ENCODE data around the gene NEDD8. TPM values are rescaled to one million over a fixed set of nuclear protein-coding genes. Genes with fewer than 3 reads are reported as not detected.

NEDD8 gene
- total and polyA plus RNA-seq, 7 donors, result 135 to 315 (median 206) TPM

GRCh38 chr14:24260026-24260779, 28.0 kb upstream of the NEDD8 start:
- 79 to 84% (median 82%) methylated on average over 15 to 16 of the region's 16 CpGs for WGBS, 3 donors
- H3K36me3 ChIP-seq (ENCODE audit: insufficient read depth in 1 of 2, low read depth in 1 of 2), result peaks cover 0 to under 1% of the 10 kb centered on the region in 2 donors
- TF ChIP-seq CTCF (IDR thresholded peaks at IDR 0.05), result no peak
- H3K27me3 ChIP-seq (ENCODE audit: insufficient read depth in 3 of 3, low read length in 2 of 3), result no peaks in the 10 kb centered on the region
- DNase-seq, result no peak
- no peak overlapping the region for H3K4me3 ChIP-seq
- intact Hi-C loops (cut with DNase I), result no loop called here
- H3K9me3 ChIP-seq, result no peaks in the 10 kb centered on the region
- no peaks in the 10 kb centered on the region for H3K4me1 ChIP-seq
- H3K27ac ChIP-seq, result no peak overlapping the region
- no peak for ATAC-seq

GRCh38 chr14:24259282-24260025, 27.3 kb upstream of the NEDD8 start:
- ATAC-seq, result peak in 1 of 4 donors; percentile 15
- 61 to 67% (median 66%) methylated on average over 16 of the region's 16 CpGs for WGBS, 3 donors

GRCh38 chr14:24258548-24259265, 26.5 kb upstream of the NEDD8 start:
- H3K27ac ChIP-seq, result no peak overlapping the region
- 85 to 89% (median 88%) methylated on average over 18 of the region's 18 CpGs for WGBS, 3 donors
- intact Hi-C loops (cut with DNase I), result no loop called here
- H3K4me3 ChIP-seq, result no peak overlapping the region
- DNase-seq (no peak), ATAC-seq (peak in 1 of 4 donors; percentile 16)
- H3K36me3 ChIP-seq (ENCODE audit: insufficient read depth in 1 of 2, low read depth in 1 of 2), result no peaks in the 10 kb centered on the region
- no peaks in the 10 kb centered on the region for H3K4me1 ChIP-seq
- H3K27me3 ChIP-seq (ENCODE audit: insufficient read depth in 3 of 3, low read length in 2 of 3), result no peaks in the 10 kb centered on the region
- TF ChIP-seq CTCF (IDR thresholded peaks at IDR 0.05), result no peak
- no peaks in the 10 kb centered on the region for H3K9me3 ChIP-seq

More at GRCh38 chr14:24259282-24260025, 27.3 kb upstream of the NEDD8 start:
- Histone ChIP-seq H3K27me3 (ENCODE audit: insufficient read depth in 3 of 3, low read length in 2 of 3) (no peaks in the 10 kb centered on the region), H3K4me3 (no peak overlapping the region), H3K36me3 (ENCODE audit: insufficient read depth in 1 of 2, low read depth in 1 of 2) (no peaks in the 10 kb centered on the region), H3K27ac (no peak overlapping the region), H3K4me1 (no peaks in the 10 kb centered on the region), H3K9me3 (no peaks in the 10 kb centered on the region)
- DNase-seq, result no peak
- TF ChIP-seq CTCF (IDR thresholded peaks at IDR 0.05), result no peak
- intact Hi-C loops (cut with DNase I), result no loop called here

GRCh38 chr14:24258119-24258518, 26.0 kb upstream of the NEDD8 start:
- DNase-seq, result no peak
- intact Hi-C loops (cut with DNase I), result no loop called here
- WGBS, 3 donors, result 83 to 86% (median 86%) methylated on average over 9 of the region's 9 CpGs
- Histone ChIP-seq H3K27me3 (ENCODE audit: insufficient read depth in 3 of 3, low read length in 2 of 3) (no peaks in the 10 kb centered on the region), H3K36me3 (ENCODE audit: insufficient read depth in 1 of 2, low read depth in 1 of 2) (no peaks in the 10 kb centered on the region), H3K9me3 (no peaks in the 10 kb centered on the region), H3K27ac (no peak overlapping the region), H3K4me1 (no peaks in the 10 kb centered on the region), H3K4me3 (no peak overlapping the region)
- TF ChIP-seq CTCF (IDR thresholded peaks at IDR 0.05), result no peak
- ATAC-seq, result no peak
